Activated CD4-positive, alpha-beta T cell treated with anti-CD3 and anti-CD28 coated beads, Interleukin-2, Interleukin-4, amounts not matched to agents 100 ng/mL and 50 ng/mL, durations not matched to agents 16 hours and 8 hours (primary cell): ENCODE results near the gene TRPM1.

ENCODE experiments used
- DNase-seq: peaks from one replicate; pipeline ENCODE4 v3.0.0-alpha.2; 2020; ENCODE audit warnings: low spot score

The TRPM1 gene

DNA sequence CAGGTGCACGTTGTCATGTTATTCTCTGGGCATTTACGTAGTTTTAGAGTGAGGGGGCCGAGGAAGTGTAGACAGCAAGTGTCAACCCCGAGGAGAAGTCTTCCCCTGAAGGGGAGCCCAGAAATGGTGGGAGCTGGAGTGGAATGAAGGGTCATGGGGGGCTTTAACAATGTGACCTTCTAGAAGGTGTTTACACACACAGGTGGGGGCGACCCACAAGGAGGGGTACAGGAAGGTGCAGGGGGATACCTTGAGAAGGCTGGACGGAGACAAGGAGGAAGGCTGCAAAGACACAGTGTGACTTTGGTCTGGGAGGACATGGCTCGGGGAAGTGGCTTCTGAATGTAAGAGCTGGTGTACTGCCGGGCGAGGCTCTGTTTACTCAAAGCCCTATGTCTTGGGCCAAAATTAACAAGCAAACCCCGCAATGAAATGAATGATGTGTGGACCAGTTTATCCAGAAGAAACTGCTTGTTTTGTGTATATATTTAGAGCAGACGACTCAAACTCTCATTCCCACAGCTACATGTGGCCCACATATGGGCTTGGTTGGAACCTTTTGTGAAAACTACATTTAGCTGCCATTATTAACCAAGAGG lies 18.7 kb downstream of the TRPM1 start:
- DNase-seq = no peak

- DNase-seq = no peak
Measured at GRCh38 chr15:31081588-31082250, 19.8 kb downstream of the TRPM1 start.

DNA sequence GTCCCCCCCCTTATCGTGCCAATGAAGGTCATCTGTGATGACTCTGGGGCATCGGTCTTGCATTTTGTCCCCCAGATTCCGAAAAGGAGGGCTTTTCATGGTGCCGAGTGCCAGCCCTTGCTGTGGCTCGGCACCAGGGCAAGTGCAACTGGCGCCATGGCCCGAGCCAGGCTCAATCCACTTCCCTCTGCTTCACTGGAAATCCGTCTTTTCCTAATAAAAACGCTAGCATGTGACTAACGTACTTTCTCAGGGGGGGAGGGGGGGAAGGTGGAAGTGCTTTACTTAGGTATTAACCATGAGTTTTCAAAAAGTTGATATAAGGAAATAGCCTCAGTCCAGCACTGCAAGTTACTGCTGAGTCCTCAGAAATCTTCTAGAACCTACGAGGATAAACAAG lies 20.5 kb downstream of the TRPM1 start:
- DNase-seq = no peak

DNA sequence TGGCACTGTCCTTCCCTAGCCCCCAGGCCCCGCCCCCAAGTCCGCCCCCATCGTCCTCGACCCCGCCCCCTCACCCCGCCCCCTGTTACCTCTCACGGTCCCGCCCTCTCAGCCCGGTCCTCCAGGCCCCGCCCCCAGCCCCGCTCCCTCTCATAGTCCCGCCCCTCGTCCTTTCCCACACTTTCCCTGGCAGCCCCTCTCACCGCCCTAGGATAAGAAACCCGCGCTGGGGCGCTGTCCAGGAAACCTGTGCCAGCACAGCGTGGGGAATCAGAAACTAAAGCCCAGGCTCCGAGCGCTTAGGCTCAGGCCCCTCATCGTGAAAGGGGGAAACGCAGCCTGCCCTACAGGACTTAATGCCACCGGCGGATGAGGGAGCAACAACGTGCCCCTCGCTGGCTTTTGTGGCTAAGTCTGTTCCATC lies 20.9 kb downstream of the TRPM1 start:
- DNase-seq = no peak

GRCh38 chr15:31079519-31079918 lies 22.0 kb downstream of the TRPM1 start:
- DNase-seq = no peak

DNA sequence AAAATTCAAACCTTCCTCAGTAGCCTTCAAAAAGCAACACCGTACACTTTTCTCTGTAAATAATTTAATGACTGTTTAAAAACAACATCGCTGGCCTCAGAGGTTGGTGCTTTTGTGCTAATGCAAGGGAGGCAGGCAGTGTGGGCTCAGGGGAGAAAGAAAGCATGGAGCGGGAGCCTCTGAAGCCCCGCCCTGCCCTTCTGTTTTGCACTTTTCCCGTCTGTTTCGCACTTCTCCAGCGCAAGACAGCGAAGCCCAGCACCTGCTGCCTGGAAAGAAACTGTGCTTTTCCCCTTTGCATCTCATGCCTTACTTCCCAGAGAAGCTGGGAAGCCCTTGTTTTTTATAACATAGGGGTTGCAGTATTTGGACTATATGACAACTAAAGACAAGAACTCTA lies 23.1 kb downstream of the TRPM1 start:
- no peak for DNase-seq

DNA sequence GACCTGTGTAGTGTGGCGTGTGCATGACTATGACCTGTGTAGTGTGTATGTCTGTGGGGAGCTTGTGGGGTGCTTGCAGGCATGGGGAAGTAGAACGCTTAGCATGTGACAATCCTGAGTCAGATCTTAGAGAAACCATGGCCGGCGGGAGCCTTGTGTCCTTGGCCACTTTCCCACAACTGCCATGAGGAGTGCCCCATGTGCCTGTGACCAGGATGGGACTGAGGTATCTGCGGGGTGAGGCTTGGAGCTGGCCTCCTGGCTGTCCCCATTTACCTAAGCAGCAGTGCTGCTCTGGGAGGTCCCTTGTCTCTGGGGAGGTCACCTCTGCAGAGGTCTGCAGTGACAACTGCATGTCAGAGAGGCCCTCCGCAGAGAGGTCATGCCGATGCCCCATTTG lies 23.6 kb downstream of the TRPM1 start:
- no peak for DNase-seq

DNA sequence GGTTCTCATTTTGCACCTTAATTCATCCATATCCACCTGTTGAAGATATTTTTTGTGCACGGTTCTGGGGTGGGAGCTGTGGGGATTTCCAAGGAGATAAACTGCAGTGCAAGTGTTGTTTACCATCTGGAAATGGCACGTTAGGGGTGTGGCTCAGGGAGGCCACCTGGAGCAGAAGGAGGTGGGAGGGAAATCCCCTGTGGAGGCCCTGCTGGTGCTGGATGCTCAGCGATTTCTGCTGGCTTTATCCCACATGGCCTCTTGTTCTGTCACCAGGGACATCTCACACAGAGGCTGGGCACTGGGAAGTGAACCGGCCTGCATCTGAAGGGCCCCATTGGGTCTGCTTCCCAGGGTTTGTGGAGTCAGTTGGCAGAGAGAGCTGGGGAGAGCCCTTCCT lies 24.3 kb downstream of the TRPM1 start:
- DNase-seq = no peak

- DNase-seq = no peak
Measured at GRCh38 chr15:31074321-31074720, 27.2 kb downstream of the TRPM1 start.

DNA sequence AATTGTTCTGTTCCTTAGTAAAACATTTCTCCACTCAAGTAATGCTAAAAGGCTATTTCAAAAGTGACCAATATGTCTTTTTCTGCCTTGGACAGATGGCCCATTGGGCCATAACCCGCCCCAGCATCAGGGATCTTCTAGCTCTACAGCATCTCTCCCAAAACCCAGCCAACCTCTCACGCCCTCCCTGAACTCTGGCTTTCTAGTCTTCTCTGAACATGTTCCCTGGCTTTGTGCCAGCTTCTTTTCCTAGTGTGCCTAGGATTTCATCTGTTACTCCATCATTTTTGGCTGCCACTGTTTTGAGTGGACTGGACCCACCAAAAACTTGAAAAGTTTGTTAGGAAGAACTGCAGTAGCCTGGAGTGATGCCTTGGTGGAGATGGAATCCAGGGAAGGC lies 30.7 kb downstream of the TRPM1 start:
- DNase-seq = no peak

- DNase-seq = no peak
Measured at GRCh38 chr15:31069360-31070000, 32.0 kb downstream of the TRPM1 start.

- DNase-seq = no peak
Measured at GRCh38 chr15:31067890-31068603, 33.5 kb downstream of the TRPM1 start.

GRCh38 chr15:31065824-31066223 lies 35.7 kb downstream of the TRPM1 start:
- no peak for DNase-seq

- no peak for DNase-seq
Measured at GRCh38 chr15:31062911-31063310, 38.6 kb downstream of the TRPM1 start.

DNA sequence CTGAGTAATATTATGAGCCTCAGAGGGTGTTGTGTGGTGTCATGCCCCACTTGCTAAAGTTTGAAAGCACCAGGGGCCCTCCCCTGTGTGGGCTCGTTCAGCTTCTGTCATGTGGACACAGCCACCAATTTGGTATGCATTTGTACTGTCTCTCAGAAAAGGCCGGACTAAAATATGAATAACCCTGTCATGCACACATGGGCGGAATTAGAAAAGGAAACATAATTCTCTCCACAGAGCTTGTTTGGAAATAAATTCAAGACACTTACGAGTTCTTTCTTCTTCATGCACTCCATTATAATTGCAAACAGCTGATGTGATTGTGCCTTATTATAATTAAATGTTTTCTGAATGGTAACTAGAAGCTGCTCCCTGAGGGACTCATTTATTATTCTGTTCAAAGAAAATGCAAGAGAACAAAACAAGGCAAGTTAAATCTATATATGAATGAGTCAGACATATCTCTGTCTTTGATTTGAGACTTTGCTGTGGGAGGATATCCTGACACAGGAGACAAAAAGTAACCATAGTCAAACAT lies 39.1 kb downstream of the TRPM1 start:
- no peak for DNase-seq

DNA sequence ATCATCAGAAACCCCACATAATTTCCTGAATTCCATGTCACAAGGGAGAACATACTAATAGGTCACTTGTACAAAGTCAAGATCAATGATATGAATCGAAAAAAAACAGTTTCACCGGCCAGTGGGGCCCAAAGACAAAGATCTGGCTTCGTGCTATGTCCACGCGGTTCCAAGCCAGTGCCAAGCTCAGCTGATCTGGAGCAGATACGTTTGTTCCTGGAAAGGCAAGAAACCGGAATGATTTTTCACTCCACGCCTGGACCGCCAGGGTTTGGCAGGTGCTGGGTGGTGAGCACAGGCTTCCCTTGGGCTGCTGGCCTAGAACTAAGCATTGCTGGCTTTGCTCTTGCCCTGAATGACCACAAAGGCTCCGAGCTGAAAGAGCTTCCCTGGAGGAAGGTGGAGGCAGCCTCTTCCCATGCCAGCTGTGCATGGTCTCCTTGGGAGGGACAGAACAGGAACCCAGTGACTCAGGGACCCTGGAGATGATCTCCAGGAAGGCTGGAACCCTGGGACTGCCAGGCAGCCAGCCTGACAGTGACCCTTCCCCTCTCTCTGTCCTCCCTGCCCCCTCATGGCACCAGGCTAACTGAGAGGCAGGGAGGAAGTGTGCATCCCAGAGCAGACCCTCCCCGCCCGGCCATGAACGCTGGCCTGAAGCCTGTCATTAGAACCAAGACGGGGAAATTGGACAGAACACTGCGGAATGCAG lies 40.9 kb downstream of the TRPM1 start:
- DNase-seq = no peak

DNA sequence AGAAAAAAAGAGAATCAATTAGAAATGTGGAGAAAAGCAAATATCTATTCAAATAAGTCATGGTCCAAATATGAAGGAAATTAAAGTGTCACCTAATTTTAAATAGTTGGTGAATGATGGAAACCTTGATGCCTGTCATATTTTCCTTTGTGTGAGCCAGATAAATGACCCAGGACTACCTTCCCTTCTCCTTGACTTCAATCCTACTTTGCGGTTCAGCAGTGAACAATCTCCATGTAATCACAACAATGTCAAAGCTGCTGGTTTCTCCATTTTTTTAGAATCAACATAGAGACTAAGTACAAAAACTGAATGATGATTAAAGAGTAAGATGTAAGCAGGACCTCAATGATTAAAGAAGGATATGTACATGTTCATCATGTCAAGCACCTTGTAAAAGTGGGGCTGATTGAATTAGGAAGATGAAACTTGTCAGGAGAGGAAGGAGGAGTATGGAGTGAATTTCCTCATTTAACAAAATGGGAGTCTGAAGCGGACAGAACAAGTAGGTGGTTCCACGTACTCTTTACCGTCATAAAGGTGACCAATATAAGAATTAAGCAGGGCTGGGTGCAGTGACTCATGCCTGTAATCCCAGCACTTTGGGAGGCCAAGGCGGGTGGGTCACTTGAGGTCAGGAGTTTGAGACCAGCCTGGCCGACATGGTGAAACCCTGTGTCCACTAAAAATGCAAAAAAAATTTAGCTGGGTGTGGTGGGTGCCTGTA lies 43.1 kb downstream of the TRPM1 start:
- DNase-seq = no peak

DNA sequence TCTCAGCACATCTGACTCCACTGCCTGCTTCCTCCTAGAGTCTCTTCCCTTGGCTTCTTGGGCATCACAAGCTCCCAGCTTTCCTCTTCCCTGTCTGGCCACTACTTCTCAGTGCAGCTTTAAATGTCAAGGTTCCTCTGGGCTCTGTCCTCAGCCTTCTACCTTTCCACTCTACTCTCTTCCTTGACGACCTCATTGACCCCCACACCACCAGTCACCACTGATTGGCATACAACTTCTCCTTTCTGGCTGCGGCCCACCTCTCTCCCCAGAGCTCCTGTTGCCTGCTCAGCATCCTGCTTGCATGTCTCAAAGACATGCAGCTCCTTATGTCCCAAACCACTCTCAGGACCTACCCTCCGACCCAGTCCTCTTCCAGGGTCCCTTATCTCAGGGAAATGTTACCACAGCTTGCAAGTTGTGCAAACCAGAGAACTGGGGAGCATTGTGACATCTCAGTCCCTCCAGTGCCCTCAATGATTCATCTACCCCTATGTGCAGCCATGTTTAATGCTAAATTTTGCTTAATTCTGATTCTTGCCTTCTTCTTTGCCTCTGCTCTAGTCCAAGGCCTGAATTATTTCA lies 49.9 kb downstream of the TRPM1 start:
- DNase-seq = no peak

DNA sequence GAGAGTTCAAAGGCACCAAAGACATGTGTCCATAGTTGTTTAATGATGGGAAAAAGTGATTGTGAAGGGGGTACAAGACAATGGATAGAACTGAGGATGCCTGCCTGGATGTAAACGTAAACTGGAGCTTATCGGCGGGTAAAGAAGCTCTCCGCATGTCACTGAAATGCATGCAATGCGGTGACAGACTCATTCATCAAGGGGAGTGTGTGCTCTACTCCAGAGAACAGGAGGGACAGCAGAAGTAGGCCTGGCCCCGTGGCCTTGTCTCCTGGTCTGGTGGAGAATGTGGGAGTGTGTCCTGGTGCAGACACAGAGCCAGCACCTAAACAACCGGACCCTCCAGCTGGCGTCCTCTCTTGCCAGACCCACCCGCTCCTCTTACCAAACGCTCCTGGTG lies 50.6 kb downstream of the TRPM1 start:
- no peak for DNase-seq

GRCh38 chr15:31049682-31050615 lies 51.6 kb downstream of the TRPM1 start:
- no peak for DNase-seq
